HFFc6 (cell line): ENCODE measurements around the gene CGB2. TPM values are rescaled to one million over a fixed set of nuclear protein-coding genes. Genes with fewer than 3 reads are reported as not detected.
"Not testable (repeated sequence)": the region's sequence is repeated elsewhere in the genome, so short reads cannot be mapped to it uniquely, and the experiment has no call there.

ENCODE experiments used
- DNase-seq: peaks from one replicate; pipeline ENCODE4 v3.0.0-alpha.2; 2018
- H3K27ac Mint-ChIP-seq: 2 replicates; pipeline ENCODE4 v1.8.0; 2020; ENCODE audit warnings: mild to moderate bottlenecking, mixed read lengths
- H3K27me3 Mint-ChIP-seq: 2 replicates; pipeline ENCODE4 v1.8.0; 2021; ENCODE audit warnings: mild to moderate bottlenecking, moderate library complexity, mixed read lengths; ENCODE audit not compliant: insufficient read depth
- H3K36me3 Mint-ChIP-seq: 2 replicates; pipeline ENCODE4 v1.8.0; 2021; ENCODE audit warnings: low read depth, mixed read lengths
- H3K4me1 Mint-ChIP-seq: 2 replicates; pipeline ENCODE4 v1.8.0; 2020; ENCODE audit warnings: low read depth, mixed read lengths
- H3K4me3 Mint-ChIP-seq: 2 replicates; pipeline ENCODE4 v1.8.0; 2020; ENCODE audit warnings: mild to moderate bottlenecking, moderate library complexity, mixed read lengths
- H3K9me3 Mint-ChIP-seq: 2 replicates; pipeline ENCODE4 v1.8.0; 2020; ENCODE audit warnings: mild to moderate bottlenecking, mixed read lengths
- CTCF ChIP-seq: fragments of 200-600 bp; sonication (generic); IDR thresholded peaks from 2 replicates; pipeline ENCODE4 v1.5.0; 2021; ENCODE audit warnings: antibody characterized with exemption, mild to moderate bottlenecking
- total RNA-seq, 6 experiments: library from RNA; stranded (reverse); fragmentation: NEBNext Ultra II Directional; extraction: Animal tissue kit (Norgen Biotek cat#: 25700); gene quantifications; 2 replicates in 1 of 6; 3 replicates in 5 of 6; pipeline ENCODE4 v1.2.3, GENCODE V29; 2021

The CGB2 gene
- total RNA-seq, 6 experiments from 2014 or later, result 0.55 TPM; not detected in 5

GRCh38 chr19:49017041-49017665 lies 14.5 kb upstream of the CGB2 start, which contains the start of gene LHB:
TSS of gene LHB (minus strand) at chr19:49017091. CDS start at chr19:49017081, 10 bp downstream.
- Mint-ChIP-seq H3K36me3 (peaks cover 17% of the 10 kb centered on the region), H3K4me3 (no peak within 1 kb of the TSS; the same call in 1 of the 2 replicates), H3K4me1 (peaks cover 31% of the 10 kb centered on the region), H3K9me3 (no peaks in the 10 kb centered on the region), H3K27me3 (no peaks in the 10 kb centered on the region; the same call in none of the 2 replicates), H3K27ac (no peak within 1 kb of the TSS)
- TF ChIP-seq CTCF, result no peak
- DNase-seq, result no peak

GRCh38 chr19:49017666-49018351 lies 13.9 kb upstream of the CGB2 start:
- Mint-ChIP-seq H3K9me3 (no peaks in the 10 kb centered on the region), H3K27me3 (no peaks in the 10 kb centered on the region; the same call in none of the 2 replicates), H3K4me3 (peak overlapping the region; percentile 80), H3K27ac (no peak overlapping the region), H3K36me3 (peaks cover 17% of the 10 kb centered on the region; the same call in 1 of the 2 replicates), H3K4me1 (peaks cover 31% of the 10 kb centered on the region)
- TF ChIP-seq CTCF, result peak; percentile 72
- peak; percentile 22 for DNase-seq

GRCh38 chr19:49018388-49019241 lies 13.1 kb upstream of the CGB2 start:
- Mint-ChIP-seq H3K4me1 (peaks cover 31% of the 10 kb centered on the region), H3K4me3 (peak overlapping the region; percentile 80), H3K36me3 (peaks cover 14% of the 10 kb centered on the region; the same call in 1 of the 2 replicates), H3K27ac (peak overlapping the region; percentile 45)
- not testable (repeated sequence) for H3K27me3 Mint-ChIP-seq, DNase-seq, H3K9me3 Mint-ChIP-seq

DNA sequence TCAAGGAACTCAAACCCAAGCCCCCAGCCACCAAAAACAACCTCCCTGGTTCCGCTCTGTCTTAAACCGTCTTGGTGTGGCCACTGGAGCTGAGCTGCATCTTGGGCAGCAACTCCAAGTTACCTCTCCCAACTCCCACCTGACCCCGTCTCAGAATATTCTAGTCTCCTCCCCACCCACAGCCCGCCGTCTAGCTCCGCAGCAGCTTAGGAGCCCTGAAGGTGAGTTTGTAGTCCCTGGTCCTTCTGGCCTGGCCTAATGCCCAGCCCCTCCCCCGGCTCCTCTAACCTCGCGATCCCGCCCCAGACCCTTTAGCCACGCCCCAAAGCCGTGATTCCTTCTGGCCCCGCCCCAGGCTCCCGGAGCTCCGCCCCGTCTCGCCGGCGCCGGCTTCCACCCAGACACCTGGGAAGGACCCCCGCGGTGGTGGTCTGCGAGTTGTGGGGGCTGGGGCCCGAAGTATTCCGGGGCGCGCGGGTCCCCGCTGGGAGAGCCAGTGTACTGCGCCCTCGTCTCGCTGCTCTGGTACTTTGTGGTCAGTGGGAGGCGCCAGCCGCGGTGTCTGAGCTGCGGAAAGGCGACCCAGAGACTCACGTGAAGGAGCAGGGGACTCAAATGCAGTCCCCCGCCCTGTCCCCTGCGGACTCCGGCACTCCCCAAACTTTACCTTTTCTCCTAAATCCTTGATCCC lies 12.3 kb upstream of the CGB2 start:
- peak; percentile 19 for TF ChIP-seq CTCF
- Mint-ChIP-seq H3K36me3 (peaks cover 6% of the 10 kb centered on the region; the same call in 1 of the 2 replicates), H3K4me3 (peak overlapping the region; percentile 80), H3K27me3 (no peaks in the 10 kb centered on the region; the same call in none of the 2 replicates), H3K27ac (peak overlapping the region; percentile 14), H3K9me3 (no peaks in the 10 kb centered on the region), H3K4me1 (peaks cover 31% of the 10 kb centered on the region)
- DNase-seq, result no peak

DNA sequence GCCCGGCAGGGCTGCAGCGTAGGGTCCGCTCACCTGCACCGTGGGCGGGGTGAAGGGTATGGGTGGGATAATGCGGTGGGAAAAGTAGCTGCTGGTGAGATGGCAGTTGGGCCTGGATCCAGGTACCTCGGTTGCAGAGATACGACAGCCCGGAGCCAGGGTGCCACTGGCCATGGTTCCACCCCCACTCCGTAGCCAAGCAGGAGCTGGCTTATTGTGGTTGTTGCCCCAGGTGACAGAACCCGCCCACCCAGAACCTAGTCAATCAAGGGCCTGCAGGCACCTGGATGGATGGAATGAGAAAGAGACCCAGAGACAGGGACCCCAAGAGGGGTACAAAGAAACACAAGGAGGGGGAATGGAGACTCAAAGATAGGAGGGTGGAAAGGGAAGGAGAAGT lies 11.3 kb upstream of the CGB2 start:
- Mint-ChIP-seq H3K36me3 (0 out of 2 replicates have a peak, but pooled peaks cover 5% of the 10 kb centered on the region), H3K27me3 (no peaks in the 10 kb centered on the region; the same call in 1 of the 2 replicates), H3K27ac (no peak overlapping the region), H3K4me3 (no peak overlapping the region), H3K4me1 (peaks cover 37% of the 10 kb centered on the region), H3K9me3 (no peaks in the 10 kb centered on the region)
- no peak for TF ChIP-seq CTCF
- DNase-seq, result no peak
